ENCODE data around the gene CFAP70. TPM values are rescaled to one million over a fixed set of nuclear protein-coding genes. Genes with fewer than 3 reads are reported as not detected.

CFAP70 gene
- total RNA-seq, 4 donors from 2014 or later: 9.9 to 12.5 (median 11.7) TPM

DNA sequence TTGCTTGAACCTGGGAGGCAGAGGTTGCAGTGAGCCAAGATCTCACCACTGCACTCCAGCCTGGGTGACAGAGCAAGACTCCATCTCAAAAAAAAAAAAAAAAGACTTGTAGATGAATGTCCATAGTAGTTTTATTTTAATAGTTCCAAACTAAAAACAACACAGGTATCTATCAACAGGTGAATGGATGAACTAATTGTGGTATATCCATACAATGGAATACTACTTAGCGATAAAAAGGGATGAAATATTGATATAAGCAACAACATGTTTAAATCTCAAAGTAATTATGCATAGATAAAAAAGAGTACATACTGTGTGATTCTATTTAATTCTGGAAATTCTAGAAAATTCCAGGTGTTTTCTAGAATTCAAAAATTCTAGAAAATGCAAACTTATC lies 68.7 kb downstream of the CFAP70 start:
- H3K27ac ChIP-seq: no peak overlapping the region
- DNase-seq: no peak
- TF ChIP-seq, protein P1, sequence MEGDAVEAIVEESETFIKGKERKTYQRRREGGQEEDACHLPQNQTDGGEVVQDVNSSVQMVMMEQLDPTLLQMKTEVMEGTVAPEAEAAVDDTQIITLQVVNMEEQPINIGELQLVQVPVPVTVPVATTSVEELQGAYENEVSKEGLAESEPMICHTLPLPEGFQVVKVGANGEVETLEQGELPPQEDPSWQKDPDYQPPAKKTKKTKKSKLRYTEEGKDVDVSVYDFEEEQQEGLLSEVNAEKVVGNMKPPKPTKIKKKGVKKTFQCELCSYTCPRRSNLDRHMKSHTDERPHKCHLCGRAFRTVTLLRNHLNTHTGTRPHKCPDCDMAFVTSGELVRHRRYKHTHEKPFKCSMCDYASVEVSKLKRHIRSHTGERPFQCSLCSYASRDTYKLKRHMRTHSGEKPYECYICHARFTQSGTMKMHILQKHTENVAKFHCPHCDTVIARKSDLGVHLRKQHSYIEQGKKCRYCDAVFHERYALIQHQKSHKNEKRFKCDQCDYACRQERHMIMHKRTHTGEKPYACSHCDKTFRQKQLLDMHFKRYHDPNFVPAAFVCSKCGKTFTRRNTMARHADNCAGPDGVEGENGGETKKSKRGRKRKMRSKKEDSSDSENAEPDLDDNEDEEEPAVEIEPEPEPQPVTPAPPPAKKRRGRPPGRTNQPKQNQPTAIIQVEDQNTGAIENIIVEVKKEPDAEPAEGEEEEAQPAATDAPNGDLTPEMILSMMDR (IDR thresholded peaks at IDR 0.05): no peak
- TF ChIP-seq POLR2A (IDR thresholded peaks at IDR 0.05): no peak
- no peaks in the 10 kb centered on the region for H3K27me3 ChIP-seq
- no peak overlapping the region for H3K4me3 ChIP-seq (replicated peaks in 1 of 3)
- WGBS, 2 donors: 98 to 100% methylated on average over 1 of the region's 1 CpG
- H3K36me3 ChIP-seq: no peaks in the 10 kb centered on the region
- H3K9me3 ChIP-seq: no peaks in the 10 kb centered on the region
- no peaks in the 10 kb centered on the region for H3K4me1 ChIP-seq
- intact Hi-C loops (cut with DNase I): no loop called here

DNA sequence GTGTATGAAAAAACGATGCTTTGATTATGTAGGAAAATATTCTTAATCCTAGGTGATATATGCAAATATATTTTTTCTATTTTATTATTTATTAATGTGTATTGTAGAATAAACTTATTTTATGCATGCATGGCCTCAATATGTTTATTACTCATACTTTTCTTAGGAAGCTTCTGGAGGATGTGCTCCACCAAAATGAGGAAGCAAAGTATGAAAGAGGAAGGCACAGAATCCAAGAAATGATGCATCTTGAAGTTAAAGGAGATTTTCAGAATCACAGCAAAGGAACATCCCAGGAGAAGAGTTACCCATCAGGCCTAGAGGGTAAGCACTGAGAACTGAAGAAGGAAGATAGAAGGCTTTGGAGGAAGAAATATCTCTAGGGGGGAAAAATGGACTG lies 71.2 kb downstream of the CFAP70 start:
- intact Hi-C loops (cut with DNase I): no loop called here
- Histone ChIP-seq H3K4me3 (replicated peaks in 1 of 3) (no peak overlapping the region), H3K27ac (no peak overlapping the region), H3K27me3 (no peaks in the 10 kb centered on the region), H3K9me3 (no peaks in the 10 kb centered on the region), H3K36me3 (no peaks in the 10 kb centered on the region), H3K4me1 (no peaks in the 10 kb centered on the region)
- TF ChIP-seq, protein P1 (IDR thresholded peaks at IDR 0.05): no peak
- no peak for TF ChIP-seq POLR2A (IDR thresholded peaks at IDR 0.05)
- DNase-seq: no peak
- 90 to 92% methylated on average over 1 of the region's 1 CpG for WGBS, 2 donors

GRCh38 chr10:73281097-73281496 lies 77.6 kb downstream of the CFAP70 start:
- WGBS, 2 donors: 92 to 96% methylated on average over 3 of the region's 3 CpGs
- TF ChIP-seq, protein P1 (IDR thresholded peaks at IDR 0.05): no peak
- TF ChIP-seq POLR2A (IDR thresholded peaks at IDR 0.05): no peak

GRCh38 chr10:73264423-73264822 lies 94.2 kb downstream of the CFAP70 start:
- no peaks in the 10 kb centered on the region for H3K36me3 ChIP-seq
- intact Hi-C loops (cut with DNase I): no loop called here
- TF ChIP-seq POLR2A (IDR thresholded peaks at IDR 0.05): no peak
- TF ChIP-seq, protein P1 (IDR thresholded peaks at IDR 0.05): no peak
- DNase-seq: no peak
- H3K4me1 ChIP-seq: no peaks in the 10 kb centered on the region
- no peak overlapping the region for H3K4me3 ChIP-seq (replicated peaks in 1 of 3)
- 90 to 91% methylated on average over 2 of the region's 2 CpGs for WGBS, 2 donors
- H3K27me3 ChIP-seq: no peaks in the 10 kb centered on the region
- no peak overlapping the region for H3K27ac ChIP-seq
- no peaks in the 10 kb centered on the region for H3K9me3 ChIP-seq

More at GRCh38 chr10:73281097-73281496, 77.6 kb downstream of the CFAP70 start:
- no peak for DNase-seq
- H3K36me3 ChIP-seq: no peaks in the 10 kb centered on the region
- H3K27ac ChIP-seq: no peak overlapping the region
- H3K4me3 ChIP-seq (replicated peaks in 1 of 3): no peak overlapping the region
- no peaks in the 10 kb centered on the region for H3K27me3 ChIP-seq
- no peaks in the 10 kb centered on the region for H3K9me3 ChIP-seq
- intact Hi-C loops (cut with DNase I): no loop called here
- H3K4me1 ChIP-seq: no peaks in the 10 kb centered on the region

- DNase-seq: no peak
- Histone ChIP-seq H3K9me3 (no peaks in the 10 kb centered on the region), H3K27ac (no peak overlapping the region), H3K27me3 (no peaks in the 10 kb centered on the region), H3K4me1 (no peaks in the 10 kb centered on the region), H3K4me3 (replicated peaks in 1 of 3) (no peak overlapping the region), H3K36me3 (no peaks in the 10 kb centered on the region)
- intact Hi-C loops (cut with DNase I): no loop called here
- WGBS, 2 donors: 41 to 46% methylated on average over 1 of the region's 1 CpG
- TF ChIP-seq, protein P1 (IDR thresholded peaks at IDR 0.05): peak in 3 of 6 experiments; percentile 21 to 48 (median 34)
- no peak for TF ChIP-seq POLR2A (IDR thresholded peaks at IDR 0.05)
These were observed 94.8 kb downstream of the CFAP70 start for GRCh38 chr10:73263693-73264347.

Data from thyroid gland (tissue), 4 donors.